ENCODE measurements around the gene RNF157.

DNA sequence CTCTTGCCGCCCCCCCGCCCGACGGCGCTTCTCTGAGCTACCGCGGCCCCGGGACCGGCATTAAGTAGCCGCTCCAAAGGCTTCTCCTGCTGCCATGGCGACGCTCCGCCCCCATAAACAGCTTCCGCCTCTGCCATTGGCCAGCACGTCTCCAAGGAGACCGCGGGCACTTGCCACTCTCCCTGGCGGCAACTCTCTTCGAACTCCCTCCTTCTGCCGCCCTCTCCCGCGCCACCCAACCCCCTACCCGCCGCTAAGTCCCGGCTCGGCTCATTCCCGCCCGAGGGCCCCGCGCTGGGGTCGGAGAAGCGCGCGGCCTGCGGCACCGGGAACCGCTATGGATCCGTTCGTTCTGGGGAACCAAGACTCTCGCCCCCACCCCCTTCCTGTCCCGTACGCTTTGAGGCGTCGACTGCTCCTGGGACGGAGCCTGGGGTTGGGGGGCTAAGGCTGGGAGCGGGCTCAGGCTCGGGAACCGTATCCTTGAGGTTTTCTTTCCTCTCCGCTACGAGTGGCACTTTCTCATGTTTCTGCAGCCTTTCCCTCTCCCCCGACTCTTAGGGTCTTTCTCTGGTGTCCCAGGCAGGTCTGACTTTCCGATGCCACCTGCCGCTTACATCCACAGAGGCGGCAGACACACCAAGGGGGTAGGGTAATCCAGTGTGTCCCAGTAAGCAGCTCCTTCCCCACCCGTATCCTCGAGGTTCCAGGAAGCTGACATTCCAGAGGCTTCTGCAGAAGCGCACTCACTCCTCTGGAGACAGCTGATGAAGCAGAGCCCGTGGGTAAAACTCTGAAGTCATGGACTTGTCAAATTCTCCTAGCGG lies 98.9 kb downstream of the RNF157 start, which contains the start of gene FOXJ1:
- TF ChIP-seq, protein P1, sequence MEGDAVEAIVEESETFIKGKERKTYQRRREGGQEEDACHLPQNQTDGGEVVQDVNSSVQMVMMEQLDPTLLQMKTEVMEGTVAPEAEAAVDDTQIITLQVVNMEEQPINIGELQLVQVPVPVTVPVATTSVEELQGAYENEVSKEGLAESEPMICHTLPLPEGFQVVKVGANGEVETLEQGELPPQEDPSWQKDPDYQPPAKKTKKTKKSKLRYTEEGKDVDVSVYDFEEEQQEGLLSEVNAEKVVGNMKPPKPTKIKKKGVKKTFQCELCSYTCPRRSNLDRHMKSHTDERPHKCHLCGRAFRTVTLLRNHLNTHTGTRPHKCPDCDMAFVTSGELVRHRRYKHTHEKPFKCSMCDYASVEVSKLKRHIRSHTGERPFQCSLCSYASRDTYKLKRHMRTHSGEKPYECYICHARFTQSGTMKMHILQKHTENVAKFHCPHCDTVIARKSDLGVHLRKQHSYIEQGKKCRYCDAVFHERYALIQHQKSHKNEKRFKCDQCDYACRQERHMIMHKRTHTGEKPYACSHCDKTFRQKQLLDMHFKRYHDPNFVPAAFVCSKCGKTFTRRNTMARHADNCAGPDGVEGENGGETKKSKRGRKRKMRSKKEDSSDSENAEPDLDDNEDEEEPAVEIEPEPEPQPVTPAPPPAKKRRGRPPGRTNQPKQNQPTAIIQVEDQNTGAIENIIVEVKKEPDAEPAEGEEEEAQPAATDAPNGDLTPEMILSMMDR (IDR thresholded peaks at IDR 0.05; ENCODE audit: insufficient read depth, low read length), result no peak
- TF ChIP-seq POLR2AphosphoS5 (IDR thresholded peaks at IDR 0.05; ENCODE audit: low read depth), result no peak
- TF ChIP-seq, protein P2, sequence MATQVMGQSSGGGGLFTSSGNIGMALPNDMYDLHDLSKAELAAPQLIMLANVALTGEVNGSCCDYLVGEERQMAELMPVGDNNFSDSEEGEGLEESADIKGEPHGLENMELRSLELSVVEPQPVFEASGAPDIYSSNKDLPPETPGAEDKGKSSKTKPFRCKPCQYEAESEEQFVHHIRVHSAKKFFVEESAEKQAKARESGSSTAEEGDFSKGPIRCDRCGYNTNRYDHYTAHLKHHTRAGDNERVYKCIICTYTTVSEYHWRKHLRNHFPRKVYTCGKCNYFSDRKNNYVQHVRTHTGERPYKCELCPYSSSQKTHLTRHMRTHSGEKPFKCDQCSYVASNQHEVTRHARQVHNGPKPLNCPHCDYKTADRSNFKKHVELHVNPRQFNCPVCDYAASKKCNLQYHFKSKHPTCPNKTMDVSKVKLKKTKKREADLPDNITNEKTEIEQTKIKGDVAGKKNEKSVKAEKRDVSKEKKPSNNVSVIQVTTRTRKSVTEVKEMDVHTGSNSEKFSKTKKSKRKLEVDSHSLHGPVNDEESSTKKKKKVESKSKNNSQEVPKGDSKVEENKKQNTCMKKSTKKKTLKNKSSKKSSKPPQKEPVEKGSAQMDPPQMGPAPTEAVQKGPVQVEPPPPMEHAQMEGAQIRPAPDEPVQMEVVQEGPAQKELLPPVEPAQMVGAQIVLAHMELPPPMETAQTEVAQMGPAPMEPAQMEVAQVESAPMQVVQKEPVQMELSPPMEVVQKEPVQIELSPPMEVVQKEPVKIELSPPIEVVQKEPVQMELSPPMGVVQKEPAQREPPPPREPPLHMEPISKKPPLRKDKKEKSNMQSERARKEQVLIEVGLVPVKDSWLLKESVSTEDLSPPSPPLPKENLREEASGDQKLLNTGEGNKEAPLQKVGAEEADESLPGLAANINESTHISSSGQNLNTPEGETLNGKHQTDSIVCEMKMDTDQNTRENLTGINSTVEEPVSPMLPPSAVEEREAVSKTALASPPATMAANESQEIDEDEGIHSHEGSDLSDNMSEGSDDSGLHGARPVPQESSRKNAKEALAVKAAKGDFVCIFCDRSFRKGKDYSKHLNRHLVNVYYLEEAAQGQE (IDR thresholded peaks at IDR 0.05; ENCODE audit: insufficient replicate concordance, low read depth), result no peak
- TF ChIP-seq GABPA (IDR thresholded peaks at IDR 0.05; ENCODE audit: low read depth), result no peak

All from HL-60 (cell line).